Hematopoietic multipotent progenitor cell treated with erythropoietin and hydrocortisone succinate and interleukin-3 and kit ligand, for 17 days (in vitro differentiated cells): ENCODE measurements around the gene CSNK1D.

Source experiments
- DNase-seq: peaks from one replicate; pipeline ENCODE4 v3.0.0-alpha.2; 2015; ENCODE audit warnings: low spot score

CSNK1D gene

DNA sequence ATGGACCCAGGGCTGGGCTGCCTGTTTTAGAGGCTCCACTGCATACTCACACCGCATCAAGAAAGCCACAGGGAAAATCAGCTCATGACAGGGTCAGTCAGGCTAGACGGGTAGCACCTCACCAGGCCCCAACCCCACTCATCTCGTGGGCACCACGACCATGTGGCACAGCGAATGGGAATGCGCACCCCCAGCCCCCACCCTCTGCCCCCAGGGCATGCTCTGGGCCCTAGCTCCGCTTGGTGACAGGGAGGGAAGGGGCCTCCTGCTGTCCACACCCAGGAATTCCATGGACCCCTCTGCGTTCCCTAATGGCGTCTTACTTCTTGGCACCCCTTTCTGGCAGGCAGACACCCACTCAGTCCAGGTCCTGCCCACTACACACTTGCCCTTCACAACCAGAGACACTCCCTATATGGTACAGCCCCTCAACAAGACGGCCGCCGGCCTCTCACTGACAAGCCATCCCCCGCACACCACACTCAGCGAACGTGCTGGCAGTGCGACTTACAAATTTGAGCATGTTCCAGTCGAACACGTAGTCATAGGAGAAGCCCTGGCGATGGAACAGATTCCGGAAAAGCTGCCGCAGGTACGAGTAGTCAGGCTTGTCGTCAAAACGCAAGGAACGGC, 22.5 kb downstream of the CSNK1D start:
- DNase-seq: no peak

- no peak for DNase-seq
Observed at GRCh38 chr17:82249896-82250581, 23.5 kb downstream of the CSNK1D start.

- no peak for DNase-seq
Observed at GRCh38 chr17:82248815-82249674, 24.5 kb downstream of the CSNK1D start.

DNA sequence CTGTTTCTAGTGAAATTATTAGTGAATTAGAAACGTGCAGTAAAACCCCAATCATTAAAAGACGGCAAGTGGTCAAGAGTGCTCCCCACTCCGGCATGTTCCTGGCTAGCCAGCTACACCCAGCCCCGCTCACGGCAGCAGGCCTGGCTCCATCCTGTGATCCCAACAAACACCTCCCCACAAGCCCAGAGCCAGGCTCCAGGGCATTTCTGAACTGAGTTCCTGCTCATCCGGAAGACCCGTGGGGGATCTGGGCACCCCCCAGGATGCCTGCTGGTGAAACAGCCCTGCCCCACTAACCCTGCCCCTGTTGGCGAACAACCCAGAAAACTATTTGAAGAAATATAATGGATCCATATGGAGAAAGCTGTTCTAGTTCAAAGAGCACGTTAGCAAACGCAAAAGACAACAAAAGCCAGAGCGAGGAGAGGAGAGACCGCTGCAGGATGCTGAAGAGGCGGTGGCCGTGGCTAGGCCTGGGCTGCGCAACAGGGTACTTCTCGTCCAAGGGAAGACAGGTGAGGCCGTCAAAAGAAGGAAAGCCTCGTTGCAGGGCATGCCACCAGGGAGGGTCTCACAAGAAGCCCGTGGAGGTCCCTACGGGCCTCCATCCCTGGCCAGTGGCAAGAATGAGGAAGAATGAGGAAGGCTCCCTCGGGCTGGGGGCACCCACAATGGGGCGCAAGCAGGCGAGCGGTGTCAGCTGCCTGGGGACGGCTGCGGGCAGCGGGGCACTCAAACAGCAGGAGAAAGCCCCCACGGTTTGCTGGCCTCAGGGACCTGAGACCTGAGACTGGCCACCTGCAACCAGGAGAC, 25.4 kb downstream of the CSNK1D start:
- DNase-seq: no peak

GRCh38 chr17:82247182-82247823, 26.2 kb downstream of the CSNK1D start:
- DNase-seq: no peak

DNA sequence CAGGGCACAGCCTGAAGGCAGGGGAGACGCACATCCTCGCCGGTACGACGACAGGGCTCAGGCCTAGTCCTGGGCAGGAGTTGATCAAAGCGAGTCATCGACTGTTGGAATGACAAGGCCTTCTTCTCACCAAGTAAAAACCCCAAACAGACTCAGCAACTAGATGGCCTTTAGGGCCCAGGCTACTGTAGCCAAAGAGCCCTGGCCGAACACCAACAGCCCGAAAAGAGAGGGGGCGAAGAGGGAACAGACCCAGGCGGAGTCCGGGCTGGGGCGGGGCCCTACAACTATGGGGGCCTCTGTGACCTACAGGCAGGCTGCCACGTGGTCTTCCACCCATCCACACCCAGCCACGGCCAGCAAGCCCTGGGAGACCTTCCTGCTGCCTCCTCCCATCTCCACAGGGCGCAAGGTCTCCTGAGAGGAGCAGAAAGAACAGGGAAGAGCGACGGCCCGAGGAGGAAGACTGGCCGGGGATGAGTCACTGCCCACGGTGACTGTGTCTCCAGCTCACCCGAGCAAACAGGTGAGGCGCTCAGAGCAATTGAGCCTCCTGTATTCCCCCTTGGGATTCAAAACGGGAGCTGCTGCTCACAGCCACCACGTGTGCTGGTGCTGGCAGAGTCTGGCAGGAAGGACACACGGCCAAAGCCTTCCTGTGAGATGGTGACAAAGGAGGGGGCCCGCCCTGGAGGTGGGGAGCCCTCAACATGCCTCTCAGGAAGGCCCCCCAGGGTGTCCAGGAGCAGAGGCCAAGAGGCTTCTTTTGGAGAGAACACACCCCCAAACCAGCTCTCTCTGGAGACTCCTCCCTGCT, 26.9 kb downstream of the CSNK1D start:
- no peak for DNase-seq

GRCh38 chr17:82246040-82246364, 27.5 kb downstream of the CSNK1D start:
- no peak for DNase-seq

GRCh38 chr17:82245134-82246039, 28.1 kb downstream of the CSNK1D start:
- DNase-seq: no peak

DNA sequence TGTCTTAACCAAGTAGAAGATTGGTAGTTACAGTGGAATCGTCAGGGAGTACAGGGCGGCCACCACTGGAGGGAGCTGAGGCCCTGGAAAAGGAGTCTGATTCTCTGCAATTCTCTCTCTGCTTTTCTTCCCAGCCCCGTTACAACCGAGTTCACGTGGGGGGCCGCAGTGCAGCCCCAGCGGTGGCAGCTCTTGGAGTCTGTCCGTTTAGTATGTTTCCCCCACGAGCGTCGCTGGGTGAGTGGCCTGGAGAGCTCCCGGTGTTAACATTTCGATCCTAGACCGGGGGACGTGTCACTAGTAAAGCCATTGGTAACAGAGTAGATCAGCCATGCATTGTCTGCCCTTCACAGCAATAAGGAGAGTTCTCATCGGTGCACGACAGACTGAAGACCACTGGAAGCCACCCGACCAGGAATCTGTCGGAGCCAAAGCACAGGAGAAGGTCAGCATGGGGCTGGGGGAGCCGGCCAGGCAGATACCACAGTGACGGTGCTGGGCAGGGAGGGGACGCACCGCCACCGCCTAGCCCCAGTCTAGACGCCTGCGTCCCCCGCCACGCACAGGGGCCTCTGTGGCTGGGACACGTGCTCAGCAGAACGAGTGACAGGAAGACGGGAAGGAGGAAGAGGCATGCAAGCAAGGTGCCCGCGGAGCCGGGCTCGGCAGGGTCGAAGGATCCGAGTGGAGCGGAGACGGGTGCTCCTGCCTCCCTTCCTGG, 28.9 kb downstream of the CSNK1D start:
- DNase-seq: no peak

DNA sequence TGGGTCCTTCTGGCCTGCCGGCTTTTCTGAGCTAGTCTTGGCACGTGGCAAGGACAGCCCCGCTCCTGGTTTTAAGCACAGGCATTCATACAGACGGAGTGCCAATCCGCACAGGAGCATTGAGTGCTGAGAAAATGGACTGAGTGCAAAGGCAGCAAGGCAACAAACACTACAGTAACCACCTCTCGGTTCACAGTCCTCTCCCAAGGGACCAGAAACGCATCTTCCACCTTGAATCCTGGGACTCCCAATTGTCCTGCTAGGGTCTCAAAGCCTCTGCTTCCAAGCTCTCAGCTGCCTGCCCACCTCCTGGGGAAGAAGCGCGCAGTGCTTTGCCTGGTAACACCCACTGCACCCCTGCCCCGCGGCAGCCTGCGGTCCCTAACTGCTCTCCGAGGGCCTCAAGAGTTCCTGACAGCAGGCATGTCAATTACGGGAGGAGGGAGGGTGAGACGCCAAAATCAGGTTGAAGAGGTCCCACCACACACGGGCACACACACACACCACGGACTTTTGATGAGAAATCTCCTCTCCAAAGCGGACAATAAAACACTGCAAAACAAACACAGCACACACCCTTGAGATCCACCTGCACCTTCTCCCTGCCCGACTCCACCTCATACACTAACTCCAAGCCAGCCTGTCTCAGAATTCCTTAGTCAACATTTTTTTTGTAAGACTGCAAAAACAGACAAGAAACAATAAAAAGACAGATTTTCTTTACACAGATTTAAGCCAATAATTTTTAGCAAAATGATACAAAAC, 29.7 kb downstream of the CSNK1D start:
- no peak for DNase-seq

GRCh38 chr17:82242977-82243647, 30.4 kb downstream of the CSNK1D start:
- DNase-seq: no peak

DNA sequence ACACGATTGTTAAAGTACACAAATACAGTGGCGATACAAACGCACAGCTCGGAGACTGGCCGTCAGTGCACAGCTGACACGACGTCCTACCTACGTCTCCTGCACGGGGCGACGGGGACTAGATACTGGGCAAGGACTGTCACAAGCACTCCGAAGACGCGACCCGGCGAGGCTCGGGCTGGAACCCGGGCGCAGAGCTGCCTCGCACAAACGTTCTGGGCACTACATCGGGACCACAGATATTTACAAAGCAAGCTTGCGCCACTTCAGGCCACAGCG, 30.9 kb downstream of the CSNK1D start:
- DNase-seq: no peak

- DNase-seq: peak; percentile 37
Observed at GRCh38 chr17:82241926-82242697, 31.4 kb downstream of the CSNK1D start.

GRCh38 chr17:82241183-82241925, 32.1 kb downstream of the CSNK1D start:
- no peak for DNase-seq

DNA sequence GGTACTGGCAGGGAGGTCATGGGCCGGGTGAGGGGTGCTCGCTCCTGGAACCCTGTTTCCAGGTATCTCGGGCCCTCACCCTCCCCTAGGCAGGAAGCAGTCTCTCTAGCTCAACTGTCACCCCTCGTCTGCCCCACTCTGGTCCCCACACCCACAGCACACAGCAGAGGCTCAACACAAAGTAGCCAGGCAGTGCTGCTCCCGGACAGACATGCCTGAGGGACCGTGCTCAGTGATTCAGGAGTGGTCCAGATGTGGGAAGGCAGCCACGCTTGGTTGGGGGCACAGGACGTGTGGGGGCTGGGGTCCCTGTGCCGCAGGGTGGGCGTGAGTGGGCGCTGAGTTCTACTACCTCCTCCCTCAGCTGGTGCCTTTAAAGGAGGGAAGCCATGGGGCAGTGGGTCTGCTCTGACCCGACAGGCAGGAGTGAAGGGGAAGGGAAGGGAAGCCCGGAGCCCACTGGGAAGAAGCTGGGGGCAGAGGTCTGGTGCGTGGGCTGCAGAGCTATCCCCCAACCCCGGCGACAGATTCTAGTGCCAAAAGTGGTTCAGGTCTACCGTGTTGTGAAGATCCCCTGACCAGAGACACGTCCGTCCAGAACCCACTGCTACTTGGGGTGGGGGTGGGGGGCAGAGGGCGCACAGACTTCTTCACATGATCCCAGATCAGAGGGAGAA, 32.9 kb downstream of the CSNK1D start:
- no peak for DNase-seq

DNA sequence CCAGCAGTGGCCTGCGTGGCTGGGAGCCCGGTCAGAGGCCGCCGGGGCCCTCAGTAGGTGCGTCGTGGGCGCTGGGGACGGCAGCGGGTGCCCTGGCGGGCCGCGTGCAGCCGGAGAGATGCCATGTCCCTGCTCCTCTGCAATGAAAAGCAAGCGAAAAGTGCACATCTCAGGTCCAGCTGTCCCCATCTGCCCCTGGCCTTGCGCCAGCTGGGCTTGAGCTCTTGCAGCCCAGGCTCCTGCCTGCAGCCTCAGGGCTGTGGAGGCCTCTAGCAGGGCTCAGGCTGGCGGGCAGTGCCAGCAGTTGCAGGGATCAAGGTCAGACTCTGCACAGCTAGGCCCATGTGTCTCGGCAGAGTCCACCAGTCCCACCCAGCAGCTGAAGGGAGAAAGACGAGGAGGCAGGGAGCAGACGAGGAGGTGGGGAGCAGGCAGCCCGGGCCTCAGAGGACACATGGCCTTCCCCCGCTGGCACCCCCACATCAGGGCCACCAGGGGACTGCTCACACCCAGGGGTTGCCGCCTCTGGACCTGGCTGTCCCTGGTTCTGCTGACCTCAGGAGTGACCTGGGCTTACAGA, 33.5 kb downstream of the CSNK1D start:
- DNase-seq: no peak
